ENCODE measurements around the gene NXPH4.
A peak's percentile ranks its signal among the peaks of the same experiment; 100 is the strongest.

Gene NXPH4

GRCh38 chr12:57241402-57242310 lies 25.1 kb downstream of the NXPH4 start:
- H3K27ac Mint-ChIP-seq = peak overlapping the region; percentile 40
- H3K4me3 Mint-ChIP-seq = peak overlapping the region; percentile 84
- H3K9me3 Mint-ChIP-seq = no peaks in the 10 kb centered on the region
- H3K4me1 Mint-ChIP-seq (ENCODE audit: low read depth) = peaks cover 68% of the 10 kb centered on the region
- peaks cover 70% of the 10 kb centered on the region for H3K27me3 Mint-ChIP-seq
- peaks cover 7% of the 10 kb centered on the region for H3K36me3 Mint-ChIP-seq (ENCODE audit: low read depth)
- DNase-seq = peak; percentile 45

GRCh38 chr12:57242329-57242690 lies 25.7 kb downstream of the NXPH4 start:
- DNase-seq = no peak
- no peak overlapping the region for H3K27ac Mint-ChIP-seq
- H3K27me3 Mint-ChIP-seq = peaks cover 63% of the 10 kb centered on the region
- peak overlapping the region; percentile 84 for H3K4me3 Mint-ChIP-seq
- H3K4me1 Mint-ChIP-seq (ENCODE audit: low read depth) = peaks cover 61% of the 10 kb centered on the region
- no peaks in the 10 kb centered on the region for H3K9me3 Mint-ChIP-seq
- H3K36me3 Mint-ChIP-seq (ENCODE audit: low read depth) = peaks cover 7% of the 10 kb centered on the region

DNA sequence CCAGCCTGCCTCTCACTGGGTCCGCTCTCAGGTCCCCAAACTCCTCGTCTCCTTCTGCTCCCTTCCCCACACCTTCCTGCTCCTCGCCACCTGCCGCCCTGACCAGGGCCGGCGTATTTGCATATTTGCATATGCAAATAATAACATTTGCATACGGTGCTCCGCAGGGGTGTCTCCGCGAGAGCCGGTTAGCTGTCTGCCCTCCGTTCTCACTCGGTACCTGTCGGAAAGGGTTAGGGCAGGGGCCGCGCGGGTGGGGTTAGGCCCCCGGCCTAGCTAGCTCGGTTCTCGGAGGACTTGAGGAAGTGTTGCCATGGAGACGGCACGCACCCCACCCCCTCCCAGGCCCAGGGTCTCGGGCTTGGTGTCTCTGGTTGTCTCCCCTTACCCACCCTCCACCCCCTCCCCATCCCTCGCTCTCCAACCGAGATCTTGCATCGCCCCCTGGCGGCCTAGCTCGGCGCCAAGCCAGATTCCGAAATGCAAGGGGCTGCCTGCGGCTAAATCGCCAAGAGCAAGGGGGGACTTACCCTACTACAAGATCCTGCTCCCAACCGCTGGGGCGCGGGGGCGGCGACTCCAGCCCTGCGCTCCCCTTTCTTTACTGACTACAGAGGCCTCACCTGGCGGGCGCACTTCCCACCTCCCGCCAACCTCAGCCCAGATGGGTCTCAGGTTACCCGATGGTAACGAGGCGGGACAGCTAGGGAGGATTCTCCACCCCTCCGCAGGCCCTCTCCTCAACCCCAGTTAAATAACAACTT lies 26.3 kb downstream of the NXPH4 start:
- H3K27ac Mint-ChIP-seq = peak overlapping the region; percentile 47
- H3K36me3 Mint-ChIP-seq (ENCODE audit: low read depth) = peaks cover 7% of the 10 kb centered on the region
- no peaks in the 10 kb centered on the region for H3K9me3 Mint-ChIP-seq
- peaks cover 56% of the 10 kb centered on the region for H3K4me1 Mint-ChIP-seq (ENCODE audit: low read depth)
- H3K4me3 Mint-ChIP-seq = peak overlapping the region; percentile 64
- peaks cover 58% of the 10 kb centered on the region for H3K27me3 Mint-ChIP-seq
- peak; percentile 83 for DNase-seq

- Mint-ChIP-seq H3K27me3 (peaks cover 51% of the 10 kb centered on the region), H3K36me3 (ENCODE audit: low read depth) (peaks cover 7% of the 10 kb centered on the region)
Observed at GRCh38 chr12:57243521-57244311, 27.1 kb downstream of the NXPH4 start.

GRCh38 chr12:57244312-57244696 lies 27.7 kb downstream of the NXPH4 start:
- no peak overlapping the region for H3K4me3 Mint-ChIP-seq
- no peak overlapping the region for H3K27ac Mint-ChIP-seq
- H3K9me3 Mint-ChIP-seq = no peaks in the 10 kb centered on the region
- peaks cover 48% of the 10 kb centered on the region for H3K27me3 Mint-ChIP-seq
- DNase-seq = peak; percentile 29
- peaks cover 7% of the 10 kb centered on the region for H3K36me3 Mint-ChIP-seq (ENCODE audit: low read depth)
- peaks cover 50% of the 10 kb centered on the region for H3K4me1 Mint-ChIP-seq (ENCODE audit: low read depth)

More at GRCh38 chr12:57243521-57244311, 27.1 kb downstream of the NXPH4 start:
- Mint-ChIP-seq H3K27ac (no peak overlapping the region), H3K9me3 (no peaks in the 10 kb centered on the region), H3K4me1 (ENCODE audit: low read depth) (peaks cover 49% of the 10 kb centered on the region), H3K4me3 (peak overlapping the region; percentile 64)
- DNase-seq = peak; percentile 88

DNA sequence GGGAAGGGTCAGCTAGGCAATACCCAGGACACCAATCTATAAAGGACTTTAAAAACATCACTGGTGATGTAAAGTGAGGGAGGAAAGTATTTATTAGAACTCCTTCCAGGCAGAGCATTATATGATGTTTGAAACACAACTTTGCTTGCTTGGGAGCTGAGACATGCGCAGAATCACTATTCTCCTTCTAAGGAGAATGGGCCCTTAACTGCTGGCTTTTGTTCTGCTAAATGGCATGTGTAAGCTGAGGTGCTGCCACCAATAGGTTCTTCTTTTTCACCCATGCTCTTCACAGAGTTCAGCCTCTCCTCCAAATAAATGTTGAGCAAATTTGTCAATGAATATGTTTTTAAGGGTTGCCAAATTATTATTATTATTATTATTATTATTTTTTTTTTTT lies 30.4 kb downstream of the NXPH4 start:
- peaks cover 2% of the 10 kb centered on the region for H3K36me3 Mint-ChIP-seq (ENCODE audit: low read depth)

GRCh38 chr12:57248934-57249742 lies 32.5 kb downstream of the NXPH4 start:
- Mint-ChIP-seq H3K36me3 (ENCODE audit: low read depth) (peaks cover 5% of the 10 kb centered on the region), H3K27ac (no peak overlapping the region), H3K27me3 (peaks cover 8% of the 10 kb centered on the region), H3K4me1 (ENCODE audit: low read depth) (peaks cover 7% of the 10 kb centered on the region), H3K9me3 (no peaks in the 10 kb centered on the region), H3K4me3 (no peak overlapping the region)
- no peak for DNase-seq

More for the DNA sequence above, 30.4 kb downstream of the NXPH4 start:
- H3K27ac Mint-ChIP-seq = no peak overlapping the region
- H3K9me3 Mint-ChIP-seq = no peaks in the 10 kb centered on the region
- DNase-seq = no peak
- H3K4me1 Mint-ChIP-seq (ENCODE audit: low read depth) = peaks cover 25% of the 10 kb centered on the region
- no peak overlapping the region for H3K4me3 Mint-ChIP-seq
- peaks cover 27% of the 10 kb centered on the region for H3K27me3 Mint-ChIP-seq

DNA sequence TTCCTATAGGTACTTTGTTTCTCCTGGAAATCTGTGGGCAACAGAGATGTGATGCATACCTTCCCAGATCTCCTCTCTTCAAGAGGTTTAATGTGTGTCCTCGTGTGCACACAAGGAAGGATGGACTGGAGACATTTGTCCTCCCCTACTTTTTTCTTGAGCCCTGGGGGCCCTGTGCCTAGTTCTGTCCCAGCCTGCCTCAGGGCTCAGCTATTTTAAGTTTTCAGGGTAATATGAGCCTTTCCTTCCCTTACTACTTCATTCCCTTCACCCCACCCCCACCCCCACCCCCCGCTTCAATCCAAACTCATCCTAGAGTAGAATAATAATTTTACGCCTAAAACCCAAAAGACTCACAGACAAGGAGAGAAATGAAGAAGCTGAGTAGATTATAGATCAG lies 33.9 kb downstream of the NXPH4 start:
- no peak for DNase-seq
- peaks cover 6% of the 10 kb centered on the region for H3K4me1 Mint-ChIP-seq (ENCODE audit: low read depth)

GRCh38 chr12:57250956-57251355 lies 34.4 kb downstream of the NXPH4 start, which contains the start of gene STAC3:
Gene STAC3, minus strand, starts transcription at chr12:57251187. Its CDS starts 1,551 bp downstream, at chr12:57249636.
- peaks cover 6% of the 10 kb centered on the region for H3K4me1 Mint-ChIP-seq (ENCODE audit: low read depth)
- no peaks in the 10 kb centered on the region for H3K9me3 Mint-ChIP-seq
- peaks cover 19% of the 10 kb centered on the region for H3K36me3 Mint-ChIP-seq (ENCODE audit: low read depth)
- no peak for DNase-seq
- peak within 1 kb of the TSS; percentile 12 for H3K27ac Mint-ChIP-seq
- H3K4me3 Mint-ChIP-seq = no peak within 1 kb of the TSS
- no peaks in the 10 kb centered on the region for H3K27me3 Mint-ChIP-seq

More for the DNA sequence above, 33.9 kb downstream of the NXPH4 start:
- Mint-ChIP-seq H3K4me3 (no peak overlapping the region), H3K9me3 (no peaks in the 10 kb centered on the region), H3K27ac (no peak overlapping the region), H3K36me3 (ENCODE audit: low read depth) (peaks cover 16% of the 10 kb centered on the region), H3K27me3 (no peaks in the 10 kb centered on the region)

GRCh38 chr12:57254506-57255280 lies 38.1 kb downstream of the NXPH4 start:
- Mint-ChIP-seq H3K36me3 (ENCODE audit: low read depth) (peaks cover 53% of the 10 kb centered on the region), H3K4me3 (no peak overlapping the region), H3K27me3 (no peaks in the 10 kb centered on the region), H3K27ac (no peak overlapping the region), H3K4me1 (ENCODE audit: low read depth) (no peaks in the 10 kb centered on the region), H3K9me3 (no peaks in the 10 kb centered on the region)
- DNase-seq = no peak

GRCh38 chr12:57255916-57256315 lies 39.3 kb downstream of the NXPH4 start:
- Mint-ChIP-seq H3K9me3 (no peaks in the 10 kb centered on the region), H3K27me3 (no peaks in the 10 kb centered on the region), H3K36me3 (ENCODE audit: low read depth) (peaks cover 63% of the 10 kb centered on the region), H3K4me3 (no peak overlapping the region), H3K4me1 (ENCODE audit: low read depth) (no peaks in the 10 kb centered on the region), H3K27ac (no peak overlapping the region)
- DNase-seq = no peak

- Mint-ChIP-seq H3K27ac (no peak overlapping the region), H3K4me3 (no peak overlapping the region), H3K4me1 (ENCODE audit: low read depth) (peaks cover 5% of the 10 kb centered on the region)
Observed at GRCh38 chr12:57258977-57259970, 42.7 kb downstream of the NXPH4 start.

More at GRCh38 chr12:57258977-57259970, 42.7 kb downstream of the NXPH4 start:
- no peak for DNase-seq
- Mint-ChIP-seq H3K9me3 (no peaks in the 10 kb centered on the region), H3K36me3 (ENCODE audit: low read depth) (peaks cover 85% of the 10 kb centered on the region), H3K27me3 (no peaks in the 10 kb centered on the region)

Measured in activated T-cell treated with anti-CD3 and anti-CD28 coated beads, Interleukin-2, amount 50 U/mL, for 24 hours (primary cell).